A673 (cell line): Measurements from ENCODE around the gene TSPAN3. TPM values are rescaled to one million over a fixed set of nuclear protein-coding genes. Genes with fewer than 3 reads are reported as not detected.
A peak's percentile ranks its signal among the peaks of the same experiment; 100 is the strongest.

Experiments used
- BruUV-seq: library from RNA; stranded (reverse); fragments of 400-500 nt; replicated peaks from 2 replicates; lab custom pipeline; 2021; lab: Mats Ljungman, UMichigan
- CTCF ChIA-PET: fragments of 300-600 bp; sonication (Branson Sonifier 250); formaldehyde crosslinking; loops from one replicate; lab custom pipeline; 2022; ENCODE audit warnings: antibody characterized with exemption; lab: Charles Lee
- POLR2A ChIA-PET: fragments of 300-600 bp; sonication (Branson Sonifier 250); formaldehyde crosslinking; loops from one replicate; lab custom pipeline; 2022; ENCODE audit warnings: antibody characterized with exemption; ENCODE audit not compliant: low non-redundant PET; lab: Charles Lee
- DNase-seq: peaks from one replicate; pipeline ENCODE4 v3.0.0-alpha.2; 2015; ENCODE audit warnings: low spot score
- H3K27ac ChIP-seq: fragments of 200-600 bp; sonication (generic); 2 replicates; pipeline ENCODE4 v1.5.1; 2016; ENCODE audit warnings: mixed run types, low read depth, mild to moderate bottlenecking, mixed read lengths, antibody characterized with exemption, low read length; ENCODE audit not compliant: poor library complexity, severe bottlenecking
- H3K27me3 ChIP-seq: fragments of 200-600 bp; sonication (generic); replicated peaks from 2 replicates; pipeline ENCODE4 v1.6.1; 2017; ENCODE audit warnings: mixed run types, low read depth, mild to moderate bottlenecking, mixed read lengths, antibody characterized with exemption, low read length; ENCODE audit not compliant: insufficient read depth, poor library complexity
- H3K36me3 ChIP-seq: fragments of 200-600 bp; sonication (generic); 2 replicates; pipeline ENCODE4 v1.6.1; 2016; ENCODE audit warnings: mixed run types, mild to moderate bottlenecking, mixed read lengths, antibody characterized with exemption, low read length; ENCODE audit not compliant: insufficient read depth, poor library complexity, severe bottlenecking
- H3K4me1 ChIP-seq: fragments of 200-600 bp; sonication (generic); 2 replicates; pipeline ENCODE4 v1.6.1; 2017; ENCODE audit warnings: mixed run types, mild to moderate bottlenecking, mixed read lengths, antibody characterized with exemption, low read length; ENCODE audit not compliant: insufficient read depth, poor library complexity, severe bottlenecking
- H3K4me3 ChIP-seq: fragments of 200-600 bp; sonication (generic); 2 replicates; pipeline ENCODE4 v1.5.1; 2016; ENCODE audit warnings: low read depth, mixed run types, mild to moderate bottlenecking, mixed read lengths, low read length; ENCODE audit not compliant: poor library complexity, severe bottlenecking
- H3K9me3 ChIP-seq: fragments of 200-600 bp; sonication (generic); 2 replicates; pipeline ENCODE4 v1.6.1; 2016; ENCODE audit warnings: mixed run types, low read depth, mild to moderate bottlenecking, mixed read lengths, antibody characterized with exemption, low read length; ENCODE audit not compliant: poor library complexity, severe bottlenecking
- CTCF ChIP-seq: fragments of 300-800, 200-600 bp; sonication (generic); conservative IDR thresholded peaks from 2 replicates; pipeline ENCODE4 v1.5.1; 2017; ENCODE audit warnings: low read depth, mild to moderate bottlenecking, antibody characterized with exemption, low read length, moderate library complexity, mixed read lengths
- EZH2 ChIP-seq: fragments of 200-600 bp; sonication (generic); IDR thresholded peaks from 2 replicates; pipeline ENCODE4 v1.6.1; 2017; ENCODE audit warnings: borderline replicate concordance, low read depth, mild to moderate bottlenecking, mixed read lengths, antibody characterized with exemption, low read length; ENCODE audit not compliant: poor library complexity, severe bottlenecking
- intact Hi-C: fragments of 100-400 bp; cut with micrococcal nuclease; formaldehyde crosslinking; loops from one replicate; pipeline ENCODE4 v1.10.0; 2022; ENCODE audit not compliant: unreplicated experiment
- total RNA-seq: library from RNA; stranded (reverse); gene quantifications from 2 replicates; pipeline ENCODE4 v1.2.3, GENCODE V29; 2021

Gene TSPAN3
- total RNA-seq, 1 experiment from 2014 or later = 224 TPM

- CTCF ChIA-PET = no interaction called here
- no peak overlapping the region for H3K4me3 ChIP-seq
- H3K4me1 ChIP-seq = peaks cover 9% of the 10 kb centered on the region
- H3K9me3 ChIP-seq = no peaks in the 10 kb centered on the region
- H3K27ac ChIP-seq = no peak overlapping the region
- no TSS peak for BruUV-seq
- H3K27me3 ChIP-seq = no peaks in the 10 kb centered on the region
- intact Hi-C loops = loop anchor here (10.0 kb wide), 1 partner anchor 763 kb away; no protein-coding TSS in a partner anchor
- TF ChIP-seq EZH2 (no peak), CTCF (no peak)
- no peaks in the 10 kb centered on the region for H3K36me3 ChIP-seq
- DNase-seq = no peak
- POLR2A ChIA-PET = no interaction called here
Observed at GRCh38 chr15:77111789-77112188, 40.9 kb upstream of the TSPAN3 start.

- Histone ChIP-seq H3K27ac (no peak overlapping the region), H3K9me3 (no peaks in the 10 kb centered on the region), H3K27me3 (no peaks in the 10 kb centered on the region), H3K36me3 (no peaks in the 10 kb centered on the region), H3K4me1 (peaks cover 9% of the 10 kb centered on the region), H3K4me3 (no peak overlapping the region)
- CTCF ChIA-PET = interaction anchor here (2.4 kb wide), 1 partner anchor 435 kb away, joined by 12 read pairs; no protein-coding TSS in a partner anchor
- TF ChIP-seq CTCF (peak; percentile 83), EZH2 (no peak)
- intact Hi-C loops = no loop called here
- POLR2A ChIA-PET = no interaction called here
- DNase-seq = peak; percentile 81
- no TSS peak for BruUV-seq
Observed at GRCh38 chr15:77107531-77108355, 36.8 kb upstream of the TSPAN3 start.

- intact Hi-C loops = no loop called here
- TF ChIP-seq CTCF (no peak), EZH2 (no peak)
- no peak overlapping the region for H3K4me3 ChIP-seq
- no peak overlapping the region for H3K27ac ChIP-seq
- H3K36me3 ChIP-seq = no peaks in the 10 kb centered on the region
- no peak for DNase-seq
- ChIA-PET CTCF (interaction anchor here (2.4 kb wide), 1 partner anchor 436 kb away, joined by 12 read pairs; no protein-coding TSS in a partner anchor), POLR2A (interaction anchor here (0.6 kb wide), 1 partner anchor 506 kb away, joined by 3 read pairs; no protein-coding TSS in a partner anchor)
- no TSS peak for BruUV-seq
- no peaks in the 10 kb centered on the region for H3K9me3 ChIP-seq
- peaks cover 9% of the 10 kb centered on the region for H3K4me1 ChIP-seq
- H3K27me3 ChIP-seq = no peaks in the 10 kb centered on the region
Observed at GRCh38 chr15:77107068-77107467, 36.2 kb upstream of the TSPAN3 start.
